SK-N-SH (cell line): ENCODE results near the gene TSGA10IP. TPM values are rescaled to one million over a fixed set of nuclear protein-coding genes. Genes with fewer than 3 reads are reported as not detected.

Experiments
- CTCF ChIA-PET: fragments of 300-600, 350-600 bp; formaldehyde crosslinking; extraction: SDS; loops from one replicate; lab custom pipeline; 2021; lab: Yijun Ruan, JAX
- POLR2A ChIA-PET: fragments of 350-600 bp; sonication (Branson Sonifier 250); formaldehyde crosslinking; extraction: SDS; loops from one replicate; lab custom pipeline; 2020; ENCODE audit warnings: antibody characterized with exemption, inconsistent platforms; lab: Yijun Ruan, JAX
- DNase-seq: peaks from one replicate; pipeline ENCODE4 v3.0.0; 2012
- H2AFZ ChIP-seq: fragments of 200-600 bp; sonication (generic); 2 replicates; pipeline ENCODE4 v1.8.1; 2016; ENCODE audit warnings: antibody characterized with exemption, mild to moderate bottlenecking, low read depth
- H3F3A ChIP-seq: fragments of 200-600 bp; sonication (generic); replicated peaks from 2 replicates; pipeline ENCODE3; 2016; ENCODE audit warnings: antibody characterized with exemption, mild to moderate bottlenecking; ENCODE audit not compliant: insufficient read depth
- H3K27ac ChIP-seq, 2 experiments: fragments of 200-500 bp in 1 of 2; fragments of 200-600 bp in 1 of 2; sonication (Bioruptor generic) in 1 of 2; sonication (generic), shearing (Covaris generic) in 1 of 2; 2 replicates each; pipeline versions ENCODE4 v1.5.1 to v1.6.1; 2014 to 2016; ENCODE audit warnings: low read depth in 2 of 2, inconsistent platforms in 1 of 2, low read length in 1 of 2, mild to moderate bottlenecking in 1 of 2, mixed read lengths in 1 of 2
- H3K27me3 ChIP-seq: fragments of 200-600 bp; sonication (generic), shearing (Covaris generic); 2 replicates; pipeline ENCODE4 v1.6.1; 2016; ENCODE audit warnings: mixed run types; ENCODE audit not compliant: insufficient read depth
- H3K36me3 ChIP-seq, 2 experiments: fragments of 200-500 bp in 1 of 2; fragments of 200-600 bp in 1 of 2; sonication (Bioruptor generic) in 1 of 2; sonication (generic) in 1 of 2; replicated peaks in 1 of 2; 2 replicates each; pipeline versions ENCODE3 to v1.5.1; 2014 to 2016; ENCODE audit warnings: low read length in 1 of 2, mild to moderate bottlenecking in 1 of 2; ENCODE audit not compliant: insufficient read depth in 2 of 2, control insufficient read depth in 1 of 2
- H3K4me1 ChIP-seq, 2 experiments: fragments of 200-500 bp in 1 of 2; fragments of 200-600 bp in 1 of 2; sonication (Bioruptor generic) in 1 of 2; sonication (generic), shearing (Covaris generic) in 1 of 2; 2 replicates each; pipeline versions ENCODE4 v1.5.1 to v1.6.1; 2014 to 2016; ENCODE audit warnings: low read depth in 1 of 2, low read length in 1 of 2, mixed run types in 1 of 2; ENCODE audit not compliant: insufficient read depth in 2 of 2, control insufficient read depth in 1 of 2
- H3K4me2 ChIP-seq: fragments of 200-600 bp; sonication (generic), shearing (Covaris generic); 2 replicates; pipeline ENCODE4 v1.6.1; 2017; ENCODE audit warnings: mixed run types
- H3K4me3 ChIP-seq, 2 experiments: fragments of 200-500 bp in 1 of 2; fragments of 200-600 bp in 1 of 2; sonication (Bioruptor generic) in 1 of 2; sonication (generic), shearing (Covaris generic) in 1 of 2; 2 replicates each; pipeline versions ENCODE4 v1.5.1 to v1.8.1; 2014 to 2016; ENCODE audit warnings: low read depth in 2 of 2, inconsistent platforms in 1 of 2, low read length in 1 of 2, mild to moderate bottlenecking in 1 of 2, mixed read lengths in 1 of 2, moderate library complexity in 1 of 2
- H3K79me2 ChIP-seq: fragments of 200-600 bp; sonication (generic); 2 replicates; pipeline ENCODE4 v1.8.1; 2017; ENCODE audit warnings: mild to moderate bottlenecking; ENCODE audit not compliant: insufficient read depth
- H3K9ac ChIP-seq: fragments of 200-600 bp; sonication (generic); 2 replicates; pipeline ENCODE4 v1.6.1; 2017; ENCODE audit warnings: mixed run types
- H3K9me2 ChIP-seq: fragments of 200-600 bp; sonication (generic); 2 replicates; pipeline ENCODE4 v1.6.1; 2017; ENCODE audit warnings: mixed run types
- H3K9me3 ChIP-seq: fragments of 200-600 bp; sonication (generic); 2 replicates; pipeline ENCODE4 v1.6.1; 2017; ENCODE audit warnings: mixed run types, mild to moderate bottlenecking, moderate library complexity
- H4K20me1 ChIP-seq: fragments of 200-600 bp; sonication (generic); 2 replicates; pipeline ENCODE4 v1.6.1; 2017; ENCODE audit warnings: mild to moderate bottlenecking, mixed run types; ENCODE audit not compliant: insufficient read depth
- CHD2 ChIP-seq: fragments of 150-350 bp; IDR thresholded peaks from 2 replicates; pipeline ENCODE4 v1.6.1; 2018; ENCODE audit warnings: low read length; ENCODE audit not compliant: partially characterized antibody
- EZH2phosphoT487 ChIP-seq: fragments of 200-600 bp; sonication (generic); IDR thresholded peaks from 2 replicates; pipeline ENCODE4 v1.6.1; 2017; ENCODE audit warnings: low read depth, mixed run types, mild to moderate bottlenecking, antibody characterized with exemption, moderate library complexity, borderline replicate concordance
- FOXJ3 ChIP-seq: sonication (generic); formaldehyde crosslinking; IDR thresholded peaks from 2 replicates; pipeline ENCODE4 v1.5.1; 2020; ENCODE audit warnings: mild to moderate bottlenecking, missing genetic modification reagents
- GATA2 ChIP-seq: sonication (generic); formaldehyde crosslinking; IDR thresholded peaks from 2 replicates; pipeline ENCODE4 v1.5.0; 2020; ENCODE audit warnings: mild to moderate bottlenecking, missing genetic modification reagents
- MXI1 ChIP-seq: IDR thresholded peaks from 2 replicates; pipeline ENCODE4 v1.6.1; 2012; ENCODE audit warnings: mild to moderate bottlenecking, low read depth, low read length, improper control_type of control experiment
- NRF1 ChIP-seq: IDR thresholded peaks from 2 replicates; pipeline ENCODE4 v1.6.1; 2012; ENCODE audit warnings: low read depth, mild to moderate bottlenecking, low read length
- SIN3A ChIP-seq: IDR thresholded peaks from 2 replicates; pipeline ENCODE4 v1.6.1; 2012; ENCODE audit warnings: low read depth, mild to moderate bottlenecking, low read length, moderate library complexity, borderline replicate concordance
- YY1 ChIP-seq: IDR thresholded peaks from 2 replicates; pipeline ENCODE4 v1.4.0; 2012; ENCODE audit warnings: low read depth, mild to moderate bottlenecking
- WGBS: methylation state at CpG from one replicate; pipeline ENCODE4 v1.1.6; 2017; ENCODE audit warnings: low lambda C conversion rate; 5-methylcytosine and 5-hydroxymethylcytosine counted together
- polyA plus RNA-seq, 3 experiments: library from polyadenylated mRNA; depleted of rRNA; stranded (reverse); fragments of >200 nt; gene quantifications; 2 replicates each; pipeline ENCODE4 v1.2.3, GENCODE V29; 2012
- TF ChIP-seq, protein P1 (sequence below): fragments of 200-600 bp; sonication (generic); IDR thresholded peaks from 2 replicates; pipeline ENCODE4 v1.6.1; 2017; ENCODE audit warnings: antibody characterized with exemption, mild to moderate bottlenecking, moderate library complexity
- TF ChIP-seq, protein P2 (sequence below): fragments of 150-350 bp; IDR thresholded peaks from 2 replicates; pipeline ENCODE4 v1.6.1; 2017; ENCODE audit warnings: antibody characterized with exemption, low read length, low read depth, borderline replicate concordance
- TF ChIP-seq, protein P3 (sequence below): IDR thresholded peaks from 2 replicates; pipeline ENCODE4 v1.4.0; 2012; ENCODE audit warnings: low read depth, borderline replicate concordance
- TF ChIP-seq, protein P4 (sequence below): IDR thresholded peaks from 2 replicates; pipeline ENCODE4 v1.4.0; 2012; ENCODE audit warnings: low read depth

TSGA10IP gene
- polyA plus RNA-seq, 1 of the 3 experiments (the other 2 are of a cell fraction) = not detected

DNA sequence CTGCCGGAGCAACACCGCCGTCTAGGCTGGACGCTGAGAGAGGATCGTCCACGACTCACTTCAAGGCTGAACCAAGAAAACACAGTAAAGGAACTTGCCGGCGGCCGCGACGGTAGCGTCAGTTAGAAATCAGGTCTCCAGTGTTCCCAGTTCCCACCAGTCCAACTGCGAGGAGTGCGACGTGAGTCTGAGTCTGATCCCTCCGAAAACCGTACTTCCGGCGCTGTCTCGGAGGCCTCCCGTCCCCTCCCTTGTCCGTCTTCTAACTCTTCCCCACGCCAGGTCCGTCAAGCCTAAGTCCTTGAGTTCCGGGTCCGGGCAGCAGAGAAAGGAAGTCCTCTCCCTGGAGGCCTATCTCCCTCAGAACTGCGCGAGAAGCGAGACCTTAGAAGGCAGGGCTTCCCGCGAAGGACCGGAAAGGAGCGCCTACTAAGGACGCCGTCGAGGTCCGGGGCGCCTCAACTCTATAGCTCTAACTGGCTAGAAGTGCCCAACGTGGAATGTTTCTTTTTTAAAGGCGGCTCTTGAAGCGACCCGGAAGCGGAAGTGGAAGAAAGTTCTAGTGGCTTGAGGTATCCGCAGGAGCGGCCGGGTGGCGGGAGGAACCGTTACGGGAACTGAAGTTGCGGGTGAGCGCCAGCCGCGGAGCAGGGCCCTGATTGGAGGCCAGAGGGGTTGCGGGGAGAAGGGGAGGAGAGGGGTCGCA is 56.8 kb downstream of the TSGA10IP start, which contains the start of the genes BANF1 and EIF1AD (continued):
- TF ChIP-seq, protein P1, sequence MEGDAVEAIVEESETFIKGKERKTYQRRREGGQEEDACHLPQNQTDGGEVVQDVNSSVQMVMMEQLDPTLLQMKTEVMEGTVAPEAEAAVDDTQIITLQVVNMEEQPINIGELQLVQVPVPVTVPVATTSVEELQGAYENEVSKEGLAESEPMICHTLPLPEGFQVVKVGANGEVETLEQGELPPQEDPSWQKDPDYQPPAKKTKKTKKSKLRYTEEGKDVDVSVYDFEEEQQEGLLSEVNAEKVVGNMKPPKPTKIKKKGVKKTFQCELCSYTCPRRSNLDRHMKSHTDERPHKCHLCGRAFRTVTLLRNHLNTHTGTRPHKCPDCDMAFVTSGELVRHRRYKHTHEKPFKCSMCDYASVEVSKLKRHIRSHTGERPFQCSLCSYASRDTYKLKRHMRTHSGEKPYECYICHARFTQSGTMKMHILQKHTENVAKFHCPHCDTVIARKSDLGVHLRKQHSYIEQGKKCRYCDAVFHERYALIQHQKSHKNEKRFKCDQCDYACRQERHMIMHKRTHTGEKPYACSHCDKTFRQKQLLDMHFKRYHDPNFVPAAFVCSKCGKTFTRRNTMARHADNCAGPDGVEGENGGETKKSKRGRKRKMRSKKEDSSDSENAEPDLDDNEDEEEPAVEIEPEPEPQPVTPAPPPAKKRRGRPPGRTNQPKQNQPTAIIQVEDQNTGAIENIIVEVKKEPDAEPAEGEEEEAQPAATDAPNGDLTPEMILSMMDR = no peak
- TF ChIP-seq NRF1 (no peak), GATA2 (no peak), YY1 (0 out of 2 replicates have a peak, but pooled peaks have one; percentile 68), CHD2 (peak; percentile 98), EZH2phosphoT487 (no peak)
- TF ChIP-seq, protein P2, sequence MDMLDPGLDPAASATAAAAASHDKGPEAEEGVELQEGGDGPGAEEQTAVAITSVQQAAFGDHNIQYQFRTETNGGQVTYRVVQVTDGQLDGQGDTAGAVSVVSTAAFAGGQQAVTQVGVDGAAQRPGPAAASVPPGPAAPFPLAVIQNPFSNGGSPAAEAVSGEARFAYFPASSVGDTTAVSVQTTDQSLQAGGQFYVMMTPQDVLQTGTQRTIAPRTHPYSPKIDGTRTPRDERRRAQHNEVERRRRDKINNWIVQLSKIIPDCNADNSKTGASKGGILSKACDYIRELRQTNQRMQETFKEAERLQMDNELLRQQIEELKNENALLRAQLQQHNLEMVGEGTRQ = no peak
- TF ChIP-seq, protein P3, sequence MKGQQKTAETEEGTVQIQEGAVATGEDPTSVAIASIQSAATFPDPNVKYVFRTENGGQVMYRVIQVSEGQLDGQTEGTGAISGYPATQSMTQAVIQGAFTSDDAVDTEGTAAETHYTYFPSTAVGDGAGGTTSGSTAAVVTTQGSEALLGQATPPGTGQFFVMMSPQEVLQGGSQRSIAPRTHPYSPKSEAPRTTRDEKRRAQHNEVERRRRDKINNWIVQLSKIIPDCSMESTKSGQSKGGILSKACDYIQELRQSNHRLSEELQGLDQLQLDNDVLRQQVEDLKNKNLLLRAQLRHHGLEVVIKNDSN = peak; percentile 63
- TF ChIP-seq, all 33 proteins: peak for 19

DNA sequence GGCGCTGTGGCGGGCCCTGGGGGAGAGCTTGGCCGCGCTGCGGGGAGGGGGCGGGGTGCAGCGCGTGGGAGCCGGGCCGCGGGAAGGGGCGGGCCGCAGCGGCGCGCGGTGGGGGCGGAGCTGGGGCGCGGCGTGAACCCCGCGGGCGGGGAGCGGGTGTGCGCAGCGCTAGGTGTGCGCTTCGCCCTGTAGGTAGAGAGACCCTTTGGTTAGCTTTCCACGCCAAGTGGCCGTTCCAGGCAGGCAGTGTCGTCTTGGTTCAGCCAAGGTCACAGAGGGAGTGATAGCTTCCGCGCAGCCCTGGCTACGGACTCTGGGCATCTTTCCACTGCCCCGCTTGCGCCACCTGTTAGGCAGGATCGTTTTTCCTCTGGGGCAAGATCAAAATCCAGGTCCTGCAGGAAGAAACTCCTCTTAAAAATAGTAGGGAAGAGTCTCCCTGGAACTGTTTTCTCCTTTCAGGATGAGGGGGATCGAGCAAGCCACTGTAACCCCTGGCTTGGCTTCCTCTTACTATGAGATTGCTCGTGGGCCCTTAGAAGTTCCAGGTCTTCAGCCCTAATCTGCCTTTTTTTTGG is 57.5 kb downstream of the TSGA10IP start:
- Histone ChIP-seq H3K27ac (peak overlapping the region; percentile 98), H3K9me3 (no peaks in the 10 kb centered on the region), H3K4me1 (peaks cover 6 to 11% of the 10 kb centered on the region in 2 experiments; a peak in 3 of 4 replicates), H3K9me2 (no peaks in the 10 kb centered on the region), H3F3A (peaks cover 39% of the 10 kb centered on the region), H3K27me3 (no peaks in the 10 kb centered on the region), H3K79me2 (peaks cover 66% of the 10 kb centered on the region), H4K20me1 (peaks cover 4% of the 10 kb centered on the region; the same call in 1 of the 2 replicates), H3K9ac (peak overlapping the region; percentile 95), H2AFZ (peak overlapping the region; percentile 84), H3K4me2 (peak overlapping the region; percentile 96), H3K4me3 (peak overlapping the region; percentile 95 to 99), H3K36me3 (peaks cover 39 to 42% of the 10 kb centered on the region in 2 experiments)
- 3% methylated on average over 19 of the region's 40 CpGs for WGBS
- ChIA-PET POLR2A (interaction anchor here (0.5 to 2.0 kb wide), 6 partner anchors 36 to 143 kb away, joined by 5 to 11 read pairs (median 6); partner anchors contain the start of genes FIBP, MUS81, SART1 and SF3B2), CTCF (interaction anchor here (0.8 to 1.9 kb wide), 10 partner anchors 10 to 299 kb away, joined by 3 to 14 read pairs (median 4); no protein-coding TSS in a partner anchor)
- TF ChIP-seq FOXJ3 (no peak), SIN3A (no peak), MXI1 (peak; percentile 33), NRF1 (peak; percentile 18; the same call in 1 of the 2 replicates)
- TF ChIP-seq, protein P1 = peak; percentile 15; the same call in 1 of the 2 replicates
- TF ChIP-seq, protein P4, sequence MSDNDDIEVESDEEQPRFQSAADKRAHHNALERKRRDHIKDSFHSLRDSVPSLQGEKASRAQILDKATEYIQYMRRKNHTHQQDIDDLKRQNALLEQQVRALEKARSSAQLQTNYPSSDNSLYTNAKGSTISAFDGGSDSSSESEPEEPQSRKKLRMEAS = 0 out of 2 replicates have a peak, but pooled peaks have one; percentile 7
- no peak for DNase-seq
